GM12892 (cell line): Measurements from ENCODE around the gene ERBB2.

Experiments used
- POLR2A ChIP-seq: IDR thresholded peaks from 2 replicates; pipeline ENCODE4 v1.6.1; 2011; ENCODE audit warnings: low read depth, low read length, control low read depth
- POLR2AphosphoS5 ChIP-seq: IDR thresholded peaks from 2 replicates; pipeline ENCODE4 v1.6.1; 2011; ENCODE audit warnings: low read depth, low read length, control low read depth

DNA sequence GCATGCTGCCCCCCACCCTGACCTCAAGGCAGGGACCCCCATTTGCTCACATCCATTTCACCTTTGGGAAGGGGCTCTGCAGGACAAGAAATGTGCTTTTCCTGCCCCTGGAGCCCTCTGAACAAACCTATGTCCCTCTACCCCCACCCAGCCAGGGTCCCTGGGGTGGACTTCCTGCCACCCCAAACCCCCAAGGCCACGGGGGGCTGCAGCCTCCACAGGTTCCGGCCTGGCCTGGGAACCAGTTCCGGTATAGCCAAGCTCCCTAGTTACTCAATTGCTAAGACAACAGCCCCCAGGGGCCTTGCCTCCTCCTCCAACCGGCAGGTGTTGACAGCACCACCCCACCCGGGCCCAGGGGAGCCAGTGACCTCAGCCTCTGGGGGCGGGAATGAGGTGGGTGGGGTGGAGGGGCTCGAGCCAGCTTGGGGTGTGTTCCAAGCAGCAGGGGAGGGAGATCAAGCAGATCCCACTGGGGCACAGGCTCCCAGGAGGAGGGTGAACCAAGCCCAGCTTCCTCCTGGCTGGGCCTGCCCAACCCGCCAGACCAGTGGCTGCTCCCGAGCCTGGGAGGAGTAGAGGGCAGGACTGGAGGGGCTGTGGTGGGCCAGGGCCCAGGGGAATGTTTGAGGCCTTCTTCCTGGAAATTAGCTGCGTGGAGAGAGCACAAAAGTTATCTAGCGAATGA lies 25.0 kb upstream of the ERBB2 start:
- no peak for TF ChIP-seq POLR2A
- TF ChIP-seq POLR2AphosphoS5 = no peak
